ENCODE measurements around the gene AURKAIP1. TPM values are rescaled to one million over a fixed set of nuclear protein-coding genes. Genes with fewer than 3 reads are reported as not detected.
"Not testable (repeated sequence)": the region's sequence is repeated elsewhere in the genome, so short reads cannot be mapped to it uniquely, and the experiment has no call there.

Gene AURKAIP1
- total RNA-seq: 117 TPM

- peak; percentile 92 for ATAC-seq
These were observed at the start of gene AURKAIP1 for GRCh38 chr1:1374929-1375662. Gene AURKAIP1 (minus strand): TSS chr1:1375207. CDS start chr1:1374756, 451 bp downstream.

DNA sequence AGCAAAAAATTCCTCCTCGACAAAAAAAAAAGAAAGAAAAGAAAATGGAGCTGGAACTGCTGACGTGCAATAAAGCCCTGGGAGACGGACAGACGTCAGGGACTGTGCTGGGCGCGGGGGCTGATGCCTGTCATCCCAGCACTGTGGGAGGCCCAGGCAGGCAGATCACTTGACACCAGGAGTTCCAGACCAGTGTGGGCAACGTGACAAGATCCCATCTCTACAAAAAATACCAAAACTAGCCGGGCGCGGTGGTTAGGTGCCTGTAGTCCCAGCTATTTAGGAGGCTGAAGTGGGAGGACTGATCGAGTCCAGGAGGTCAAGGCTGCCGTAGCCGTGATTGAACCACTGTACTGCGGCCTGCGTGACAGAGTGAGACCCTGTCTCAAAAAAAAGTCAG, 49.7 kb upstream of the AURKAIP1 start:
- no peak for ATAC-seq

DNA sequence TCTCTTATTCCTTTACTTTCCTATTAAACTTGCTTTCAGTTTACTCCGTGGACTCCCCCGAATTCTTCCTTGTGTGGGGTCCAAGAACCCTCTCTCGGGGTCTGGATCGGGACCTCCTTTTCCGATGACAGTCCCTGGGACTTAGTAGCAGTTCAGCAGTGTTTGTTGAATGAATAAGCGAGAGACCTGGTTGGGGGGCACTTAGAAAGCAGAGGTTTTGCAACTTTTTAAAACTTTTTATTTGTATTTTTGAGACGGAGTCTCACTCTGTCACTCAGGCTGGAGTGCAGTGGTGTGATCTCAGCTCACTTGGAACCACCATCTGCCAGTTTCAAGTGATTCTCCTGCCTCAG, 48.2 kb upstream of the AURKAIP1 start:
- no peak for ATAC-seq

DNA sequence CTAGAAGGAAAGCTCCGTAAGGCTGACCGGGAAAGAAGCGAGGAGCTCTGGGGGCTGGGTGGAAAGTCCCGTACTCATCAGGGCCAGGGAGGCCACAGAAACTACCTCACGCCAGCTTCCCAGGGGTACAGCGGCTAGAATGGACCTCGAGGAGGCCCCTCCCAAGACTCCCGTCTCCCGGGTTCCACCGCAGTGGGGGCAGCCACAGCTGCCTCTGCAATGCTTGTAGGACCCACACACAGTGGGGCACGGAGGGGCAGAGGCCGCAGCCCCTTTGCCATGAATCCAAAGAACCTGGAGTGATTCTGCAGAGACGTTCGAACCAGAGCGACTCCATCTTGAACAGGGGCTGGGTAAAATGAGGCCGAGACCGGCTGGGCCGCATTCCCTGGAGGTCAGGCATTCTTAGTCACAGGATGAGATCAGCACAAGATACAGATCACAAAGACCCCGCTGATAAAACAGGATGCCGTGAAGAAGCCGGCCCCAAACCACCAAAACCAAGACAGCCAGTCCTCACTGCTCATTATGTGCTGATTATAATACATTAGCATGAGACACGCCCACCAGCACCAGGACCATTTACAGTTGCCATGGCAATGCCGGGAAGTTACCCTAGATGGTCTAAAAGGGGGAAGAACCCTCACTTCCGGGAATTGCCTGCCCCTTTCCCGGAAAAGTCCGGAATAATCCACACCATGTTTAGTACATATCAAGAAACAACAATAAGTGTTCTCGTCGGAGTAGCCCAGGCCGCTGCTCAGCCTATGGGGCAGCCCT, 47.6 kb upstream of the AURKAIP1 start:
- ATAC-seq: no peak

- ATAC-seq: no peak
These were observed 47.0 kb upstream of the AURKAIP1 start for GRCh38 chr1:1421907-1422464.

DNA sequence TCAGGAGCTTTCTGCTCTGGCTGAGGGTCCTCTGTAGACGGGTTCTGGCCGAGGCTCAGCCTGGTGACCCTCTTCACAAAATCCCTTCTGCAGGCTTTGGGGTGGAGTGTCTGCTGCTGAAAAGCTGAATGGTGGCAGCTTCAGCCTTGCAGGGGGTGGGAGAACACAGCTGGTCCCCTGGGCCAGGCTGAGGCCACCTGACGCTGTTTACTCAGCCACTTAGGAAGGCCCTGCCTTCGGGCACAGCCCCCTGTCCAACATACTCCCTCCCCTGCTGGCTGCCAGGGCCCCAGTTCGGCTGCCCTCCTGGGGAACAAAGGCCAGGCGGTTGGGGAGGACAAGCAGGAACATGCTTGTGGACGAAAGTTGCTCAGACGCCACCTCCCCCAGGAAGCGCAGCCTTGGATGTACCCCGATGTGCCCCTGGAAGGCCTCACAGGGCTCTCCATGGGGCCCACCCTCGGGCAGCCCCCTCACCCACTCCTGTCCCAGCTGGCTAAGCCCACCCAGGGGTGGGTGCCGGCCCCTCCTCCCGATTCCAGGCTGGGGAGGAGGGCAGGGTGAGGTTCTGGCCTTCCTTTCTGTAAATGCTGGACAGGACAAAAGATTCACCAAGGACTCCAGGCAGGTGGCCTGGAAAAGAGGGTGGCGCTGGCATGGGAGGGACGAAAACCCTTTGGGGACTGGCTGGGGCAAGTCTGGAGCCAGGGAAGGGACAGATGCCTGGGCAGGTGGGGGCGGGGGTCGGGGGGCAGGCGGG, 46.3 kb upstream of the AURKAIP1 start, which contains the start of gene ANKRD65:
ANKRD65 (minus strand) TSS at position 130 of the 760 bp plus-strand sequence. CDS start 271 bp downstream, outside the sequence.
- ATAC-seq: peak; percentile 30

- ATAC-seq: peak; percentile 29
These were observed 45.7 kb upstream of the AURKAIP1 start for GRCh38 chr1:1420654-1421141.

DNA sequence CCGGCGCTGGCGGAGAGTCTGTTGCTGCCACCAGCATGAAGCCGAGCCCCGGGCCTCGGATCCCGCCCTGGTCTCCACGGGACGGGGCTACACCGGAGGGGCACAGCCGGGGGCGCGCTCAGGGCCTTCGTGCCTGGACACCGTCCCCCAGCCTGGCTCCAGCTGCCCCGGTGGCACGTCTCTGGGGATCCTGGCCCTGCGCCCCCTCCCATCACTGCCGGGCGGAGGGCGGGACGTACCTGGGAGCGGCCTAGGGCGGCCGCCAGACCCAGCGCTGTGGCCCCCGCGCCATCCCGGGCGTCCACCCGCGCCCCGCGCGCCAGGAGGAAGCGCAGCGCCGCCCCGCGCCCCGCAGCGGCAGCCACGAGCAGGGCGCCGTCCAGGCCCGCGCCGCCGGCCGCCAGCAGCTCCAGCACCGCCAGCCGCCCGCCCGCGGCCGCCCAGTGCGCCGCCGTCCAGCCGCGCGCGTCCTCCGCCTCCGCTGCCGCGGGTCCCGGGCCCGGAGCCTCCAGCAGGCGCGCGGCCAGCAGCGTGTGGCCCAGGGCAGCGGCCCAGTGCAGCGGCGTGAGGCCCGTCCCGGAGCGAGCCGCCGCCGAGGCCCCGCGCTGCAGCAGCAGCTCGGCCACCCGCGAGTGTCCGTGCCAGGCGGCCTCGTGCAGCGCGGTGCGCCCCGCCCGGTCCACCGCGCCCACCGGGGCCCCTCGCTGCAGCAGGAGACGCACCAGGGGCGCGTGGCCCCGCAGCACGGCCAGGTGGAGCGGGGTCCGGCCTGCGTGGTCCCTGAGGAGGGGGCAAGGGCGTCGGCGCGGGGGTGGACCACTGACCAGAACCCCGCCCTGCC, 45.0 kb upstream of the AURKAIP1 start:
- ATAC-seq: peak; percentile 28

GRCh38 chr1:1419363-1419812, 44.4 kb upstream of the AURKAIP1 start:
- ATAC-seq: peak; percentile 19

DNA sequence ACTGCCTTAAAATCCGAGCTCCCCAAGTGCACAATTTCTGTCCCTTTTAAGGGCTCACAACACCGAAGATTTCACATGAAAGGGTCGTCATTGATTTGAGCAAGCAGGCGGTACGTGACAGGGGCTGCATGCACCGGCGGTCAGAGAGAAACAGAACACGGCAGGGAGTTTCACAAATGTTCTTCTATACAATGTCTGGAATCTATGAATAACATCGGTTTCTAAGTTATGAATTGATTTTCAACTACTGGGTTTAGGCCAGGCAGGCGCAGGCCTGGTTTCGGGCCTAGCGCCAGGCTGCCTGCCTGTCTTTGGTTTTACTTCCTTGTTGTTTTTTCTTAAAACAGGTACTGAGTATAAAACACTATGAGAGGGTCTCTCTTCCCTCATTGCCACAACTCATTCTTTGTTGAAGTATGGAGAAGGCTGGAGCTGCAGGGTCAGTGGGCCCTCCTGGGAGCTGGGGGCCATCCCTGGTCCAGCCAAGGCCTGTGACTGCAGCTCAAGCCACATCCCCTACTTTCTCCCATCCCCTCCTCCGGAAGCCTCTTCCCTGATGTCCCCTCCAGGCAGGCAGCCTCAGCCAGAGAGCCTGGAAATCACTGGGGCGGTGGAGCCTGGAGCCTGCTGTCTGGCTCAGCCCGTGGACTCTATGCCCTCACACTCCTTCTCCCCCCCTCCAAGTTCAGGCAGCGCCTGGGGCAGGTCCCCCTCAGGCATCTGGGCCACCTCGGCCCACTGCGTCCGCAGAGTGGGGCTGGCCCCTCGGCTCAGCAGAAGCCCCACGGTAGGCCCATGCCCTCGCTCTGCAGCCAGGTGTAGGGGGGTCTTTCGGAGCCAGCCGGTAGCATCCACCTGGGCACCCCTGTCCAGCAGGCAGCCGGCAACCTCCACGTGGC, 43.7 kb upstream of the AURKAIP1 start:
- ATAC-seq: peak; percentile 18

- peak; percentile 38 for ATAC-seq
These were observed 42.9 kb upstream of the AURKAIP1 start for GRCh38 chr1:1417825-1418463.

- not testable (repeated sequence) for ATAC-seq
These were observed 42.4 kb upstream of the AURKAIP1 start for GRCh38 chr1:1417396-1417795.

- ATAC-seq: no peak
These were observed 40.7 kb upstream of the AURKAIP1 start for GRCh38 chr1:1415751-1416150.

DNA sequence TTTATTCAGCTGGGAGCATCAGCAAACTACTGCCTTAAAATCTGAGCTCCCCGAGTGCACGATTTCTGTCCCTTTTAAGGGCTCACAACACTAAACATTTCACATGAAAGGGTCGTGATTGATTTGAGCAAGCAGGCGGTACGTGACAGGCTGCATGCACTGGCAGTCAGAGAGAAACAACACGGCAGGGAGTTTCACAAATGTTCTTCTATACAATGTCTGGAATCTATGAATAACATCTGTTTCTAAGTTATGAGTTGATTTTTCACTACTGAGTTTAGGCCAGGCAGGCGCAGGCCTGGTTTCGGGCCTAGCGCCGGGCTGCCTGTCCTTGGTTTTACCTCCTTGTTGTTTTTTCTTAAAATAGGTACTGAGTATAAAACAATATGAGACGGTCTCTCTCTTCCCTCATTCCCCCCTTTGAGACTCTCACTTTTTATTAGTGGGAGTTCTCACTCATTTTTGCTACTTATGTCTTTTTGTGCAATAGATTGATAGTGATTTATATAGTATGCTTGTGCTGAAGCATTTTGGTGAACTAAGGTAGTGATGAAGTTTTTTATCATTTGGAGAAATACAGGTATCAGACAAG, 37.4 kb upstream of the AURKAIP1 start:
- not testable (repeated sequence) for ATAC-seq

- no peak for ATAC-seq
These were observed 36.6 kb upstream of the AURKAIP1 start for GRCh38 chr1:1411626-1412025.

- ATAC-seq: not testable (repeated sequence)
These were observed 35.2 kb upstream of the AURKAIP1 start for GRCh38 chr1:1410238-1410637.

- ATAC-seq: peak; percentile 4
These were observed 32.8 kb upstream of the AURKAIP1 start for GRCh38 chr1:1407636-1408318.

DNA sequence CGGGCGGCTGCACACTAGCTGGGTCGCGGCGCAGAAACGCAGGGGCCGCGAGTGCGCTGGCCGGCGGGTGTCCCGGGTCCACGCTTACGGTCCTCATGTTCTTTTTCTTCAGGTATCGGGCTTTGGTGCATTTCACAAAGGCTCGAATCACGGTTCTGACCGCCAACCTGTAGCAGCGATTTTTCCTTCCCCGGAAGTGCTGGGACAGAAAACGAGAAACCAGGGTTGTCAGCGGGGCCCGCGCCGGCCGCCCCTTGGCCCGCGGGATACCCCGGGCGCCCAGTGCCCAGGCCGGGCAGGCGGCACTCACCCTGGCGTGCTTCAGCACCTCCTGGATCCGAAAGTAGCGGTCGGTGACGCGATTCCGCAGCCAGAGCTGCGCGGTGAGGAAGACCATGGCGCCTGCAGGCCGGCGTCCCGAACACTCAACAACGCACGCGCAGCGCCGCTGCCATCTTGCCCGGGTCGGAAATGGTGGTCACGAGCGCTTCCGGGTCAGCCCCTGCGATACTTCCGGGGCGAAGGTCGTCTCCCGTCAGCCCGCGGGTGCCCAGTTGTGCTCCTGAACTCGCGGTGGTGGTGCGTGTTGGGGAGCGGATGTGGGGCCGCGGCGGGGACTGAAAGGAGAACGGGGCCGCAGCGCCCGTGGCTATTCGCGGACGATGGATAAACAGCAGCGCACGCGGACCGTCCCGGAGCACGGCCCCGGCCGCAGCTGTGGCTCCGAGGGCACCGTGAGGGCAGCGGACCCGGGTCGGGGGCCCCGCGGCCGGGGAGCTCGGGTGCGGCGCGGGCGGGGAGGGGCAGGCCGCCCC, 32.0 kb upstream of the AURKAIP1 start, which contains the start of gene MRPL20:
MRPL20 (minus strand) TSS at position 473 of the 815 bp plus-strand sequence; CDS start at position 397, 76 bp downstream.
- ATAC-seq: peak; percentile 95

All from esophagus mucosa (tissue), 1 donor.